ENCODE measurements around the gene TMEM88. TPM values are rescaled to one million over a fixed set of nuclear protein-coding genes. Genes with fewer than 3 reads are reported as not detected.

The TMEM88 gene
- total and polyA plus RNA-seq, 2 of the 8 experiments (the other 6 are each of a cell fraction or from before 2014, with no cell fraction given), result 0.69 to 8.8 TPM

GRCh38 chr17:7823581-7824001 lies 31.3 kb upstream of the TMEM88 start (continued):
- no peak for TF ChIP-seq SIN3A (conservative IDR thresholded peaks at IDR 0.05 in 1 of 2, IDR thresholded peaks at IDR 0.05 in 1 of 2; ENCODE audit: low read depth in 1 of 2, low read length in 2 of 2)
- TF ChIP-seq SP1 (IDR thresholded peaks at IDR 0.05; ENCODE audit: low read depth, low read length), result no peak
- no peak for TF ChIP-seq RAD21 (IDR thresholded peaks at IDR 0.05 in 1 of 2, conservative IDR thresholded peaks at IDR 0.05 in 1 of 2; ENCODE audit: low read depth in 2 of 2, low read length in 2 of 2)
- TF ChIP-seq, protein P1, sequence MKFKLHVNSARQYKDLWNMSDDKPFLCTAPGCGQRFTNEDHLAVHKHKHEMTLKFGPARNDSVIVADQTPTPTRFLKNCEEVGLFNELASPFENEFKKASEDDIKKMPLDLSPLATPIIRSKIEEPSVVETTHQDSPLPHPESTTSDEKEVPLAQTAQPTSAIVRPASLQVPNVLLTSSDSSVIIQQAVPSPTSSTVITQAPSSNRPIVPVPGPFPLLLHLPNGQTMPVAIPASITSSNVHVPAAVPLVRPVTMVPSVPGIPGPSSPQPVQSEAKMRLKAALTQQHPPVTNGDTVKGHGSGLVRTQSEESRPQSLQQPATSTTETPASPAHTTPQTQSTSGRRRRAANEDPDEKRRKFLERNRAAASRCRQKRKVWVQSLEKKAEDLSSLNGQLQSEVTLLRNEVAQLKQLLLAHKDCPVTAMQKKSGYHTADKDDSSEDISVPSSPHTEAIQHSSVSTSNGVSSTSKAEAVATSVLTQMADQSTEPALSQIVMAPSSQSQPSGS (IDR thresholded peaks at IDR 0.05; ENCODE audit: low read length), result no peak
- TF ChIP-seq CEBPB (IDR thresholded peaks at IDR 0.05; ENCODE audit: low read depth, low read length), result no peak
- no peak for TF ChIP-seq TBP (IDR thresholded peaks at IDR 0.05; ENCODE audit: low read depth, low read length)
- TF ChIP-seq POLR2A (IDR thresholded peaks at IDR 0.05; ENCODE audit: control extremely low read depth in 1 of 2, low read depth in 2 of 2, low read length in 2 of 2), result no peak
- TF ChIP-seq RFX5 (IDR thresholded peaks at IDR 0.05; ENCODE audit: borderline replicate concordance, low read depth, low read length), result no peak
- peak; percentile 82 for TF ChIP-seq JUND (IDR thresholded peaks at IDR 0.05; ENCODE audit: low read length)
- TF ChIP-seq TEAD4 (IDR thresholded peaks at IDR 0.05; ENCODE audit: low read depth, low read length), result peak; percentile 59; the same call in 1 of the 2 replicates
- TF ChIP-seq PHF8 (conservative IDR thresholded peaks at IDR 0.05; ENCODE audit: low read depth, low read length), result no peak
- TF ChIP-seq SIRT6 (IDR thresholded peaks at IDR 0.05; ENCODE audit: low read length), result no peak
- TF ChIP-seq SP2 (IDR thresholded peaks at IDR 0.05; ENCODE audit: low read length), result no peak
- no peak for TF ChIP-seq RXRA (IDR thresholded peaks at IDR 0.05; ENCODE audit: insufficient read depth, low read depth, low read length)
- TF ChIP-seq, protein P2, sequence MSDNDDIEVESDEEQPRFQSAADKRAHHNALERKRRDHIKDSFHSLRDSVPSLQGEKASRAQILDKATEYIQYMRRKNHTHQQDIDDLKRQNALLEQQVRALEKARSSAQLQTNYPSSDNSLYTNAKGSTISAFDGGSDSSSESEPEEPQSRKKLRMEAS (IDR thresholded peaks at IDR 0.05), result peak; percentile 86
- TF ChIP-seq CBX5 (IDR thresholded peaks at IDR 0.05; ENCODE audit: low read depth, low read length), result no peak
- no peak for TF ChIP-seq BRCA1 (IDR thresholded peaks at IDR 0.05; ENCODE audit: low read depth, low read length)
- TF ChIP-seq EP300 (IDR thresholded peaks at IDR 0.05; ENCODE audit: borderline replicate concordance in 1 of 2, low read depth in 2 of 2, low read length in 2 of 2), result no peak
- TF ChIP-seq GABPA (IDR thresholded peaks at IDR 0.05; ENCODE audit: borderline replicate concordance, insufficient read depth, low read length), result no peak
- TF ChIP-seq SP4 (IDR thresholded peaks at IDR 0.05; ENCODE audit: low read length), result no peak
